HepG2 (cell line): ENCODE measurements around the gene VEGFB. TPM values are rescaled to one million over a fixed set of nuclear protein-coding genes. Genes with fewer than 3 reads are reported as not detected.

Experiments
- EP300 ChIP-seq, 3 experiments: sonication (generic) in 1 of 3; formaldehyde crosslinking in 1 of 3; IDR thresholded peaks; 2 replicates each; pipeline versions ENCODE4 v1.5.1 to v1.6.1; 2011 to 2020; ENCODE audit warnings: low read depth in 2 of 3, low read length in 2 of 3, borderline replicate concordance in 1 of 3, improper control_type of control experiment in 1 of 3, mild to moderate bottlenecking in 1 of 3, missing genetic modification reagents in 1 of 3, moderate library complexity in 1 of 3
- HDAC6 ChIP-seq: fragments of 200-600 bp; sonication (generic); IDR thresholded peaks from 2 replicates; pipeline ENCODE4 v1.7.0; 2017; ENCODE audit warnings: mild to moderate bottlenecking, antibody characterized with exemption, low read length, low read depth
- HES4 ChIP-seq: sonication (generic); formaldehyde crosslinking; IDR thresholded peaks from 2 replicates; pipeline ENCODE4 v1.9.0; 2021; ENCODE audit warnings: mild to moderate bottlenecking, missing genetic modification reagents, borderline replicate concordance
- ISL2 ChIP-seq: sonication (generic); formaldehyde crosslinking; IDR thresholded peaks from 2 replicates; pipeline ENCODE4 v1.5.0; 2020; ENCODE audit warnings: missing genetic modification reagents
- KDM1A ChIP-seq: IDR thresholded peaks from 2 replicates; pipeline ENCODE4 v1.6.1; 2016; ENCODE audit warnings: missing compliant biosample characterization
- MAFK ChIP-seq, 2 experiments: IDR thresholded peaks in 1 of 2; conservative IDR thresholded peaks in 1 of 2; 2 replicates each; pipeline ENCODE4 v1.6.1; 2011; ENCODE audit warnings: improper control_type of control experiment in 2 of 2, low read length in 2 of 2
- MTERF4 ChIP-seq: sonication (generic); formaldehyde crosslinking; IDR thresholded peaks from 2 replicates; pipeline ENCODE4 v1.8.0; 2023; ENCODE audit warnings: mild to moderate bottlenecking, missing genetic modification reagents
- ZNF225 ChIP-seq: sonication (generic); formaldehyde crosslinking; IDR thresholded peaks from 2 replicates; pipeline ENCODE4 v1.4.0; 2020; ENCODE audit warnings: mild to moderate bottlenecking, missing genetic modification reagents
- ZNF264 ChIP-seq: sonication (generic); formaldehyde crosslinking; IDR thresholded peaks from 2 replicates; pipeline ENCODE4 v1.4.0; 2020; ENCODE audit warnings: missing genetic modification reagents
- ZNF275 ChIP-seq: sonication (generic); formaldehyde crosslinking; IDR thresholded peaks from 2 replicates; pipeline ENCODE4 v1.8.0; 2022; ENCODE audit warnings: missing genetic modification reagents, mild to moderate bottlenecking, inconsistent platforms, borderline replicate concordance
- ZNF383 ChIP-seq: sonication (generic); formaldehyde crosslinking; IDR thresholded peaks from 2 replicates; pipeline ENCODE4 v1.4.0; 2020; ENCODE audit warnings: missing genetic modification reagents, mild to moderate bottlenecking, borderline replicate concordance
- polyA plus RNA-seq, 8 experiments: library from polyadenylated mRNA; depleted of rRNA in 3 of 8; stranded (reverse) in 7 of 8; unstranded in 1 of 8; fragments of >200 nt; fragmentation: Illumina TruSeq in 4 of 8; extraction: Trizol in 4 of 8; gene quantifications; 2 replicates each; pipeline versions ENCODE4 v1.2.1 to v1.2.3, GENCODE V29; 2011 to 2016; ENCODE audit warnings: low read depth in 4 of 8, missing spikeins in 1 of 8, mixed read lengths in 1 of 8; ENCODE audit not compliant: insufficient read depth in 1 of 8
- total RNA-seq, 5 experiments: library from RNA; depleted of rRNA; stranded (reverse); fragments of >200 nt; fragmentation: Illumina TruSeq; extraction: Trizol; gene quantifications; 2 replicates each; pipeline ENCODE4 v1.2.3, GENCODE V29; 2016; ENCODE audit warnings: low read depth in 1 of 5
- TF ChIP-seq, protein P1 (sequence below): sonication (generic); formaldehyde crosslinking; IDR thresholded peaks from 2 replicates; pipeline ENCODE4 v1.4.0; 2020; ENCODE audit warnings: mild to moderate bottlenecking, missing genetic modification reagents
- TF ChIP-seq, protein P2 (sequence below): sonication (generic); formaldehyde crosslinking; IDR thresholded peaks from 2 replicates; pipeline ENCODE4 v1.9.0; 2022; ENCODE audit warnings: missing genetic modification reagents, mild to moderate bottlenecking, borderline replicate concordance

The VEGFB gene
- total and polyA plus RNA-seq, 2 of the 13 experiments (the other 11 are each of a cell fraction or from before 2014, with no cell fraction given) = 9.0 to 11.3 TPM

DNA sequence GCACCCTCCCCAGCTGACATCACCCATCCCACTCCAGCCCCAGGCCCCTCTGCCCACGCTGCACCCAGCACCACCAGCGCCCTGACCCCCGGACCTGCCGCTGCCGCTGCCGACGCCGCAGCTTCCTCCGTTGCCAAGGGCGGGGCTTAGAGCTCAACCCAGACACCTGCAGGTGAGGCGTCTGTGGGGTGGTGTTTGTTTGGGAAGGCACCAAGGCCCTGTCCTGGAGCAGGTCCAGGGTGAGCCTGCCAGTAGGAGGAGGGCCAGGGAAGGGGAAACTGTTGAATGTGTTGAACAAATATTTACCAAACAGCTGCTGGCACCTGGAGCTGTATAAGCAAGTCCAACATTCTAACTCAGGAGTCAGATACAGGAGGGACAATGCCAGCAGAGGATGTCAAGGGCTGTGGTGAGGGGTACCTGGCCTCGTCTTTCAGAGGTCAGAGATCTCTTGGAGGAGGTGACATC is 3.1 kb downstream of the VEGFB start (continued):
- no peak for TF ChIP-seq MAFK (conservative IDR thresholded peaks at IDR 0.05 in 1 of 2, IDR thresholded peaks at IDR 0.05 in 1 of 2; ENCODE audit: low read length in 2 of 2)
- no peak for TF ChIP-seq ZNF275 (CRISPR knock-in tag)
- no peak for TF ChIP-seq HDAC6
- no peak for TF ChIP-seq HES4 (CRISPR knock-in tag)
- 0 out of 2 replicates have a peak, but pooled peaks have one; percentile 22 for TF ChIP-seq ISL2
- TF ChIP-seq ZNF383 (CRISPR knock-in tag) = no peak
- TF ChIP-seq, protein P1, sequence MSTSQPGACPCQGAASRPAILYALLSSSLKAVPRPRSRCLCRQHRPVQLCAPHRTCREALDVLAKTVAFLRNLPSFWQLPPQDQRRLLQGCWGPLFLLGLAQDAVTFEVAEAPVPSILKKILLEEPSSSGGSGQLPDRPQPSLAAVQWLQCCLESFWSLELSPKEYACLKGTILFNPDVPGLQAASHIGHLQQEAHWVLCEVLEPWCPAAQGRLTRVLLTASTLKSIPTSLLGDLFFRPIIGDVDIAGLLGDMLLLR (CRISPR knock-in tag) = no peak
- no peak for TF ChIP-seq KDM1A
- TF ChIP-seq MTERF4 = no peak
- no peak for TF ChIP-seq ZNF264 (CRISPR knock-in tag)
- 0 out of 4 replicates have a peak, but pooled peaks of 1 of the 2 experiments have one; percentile 10 for TF ChIP-seq EP300 (IDR thresholded peaks at IDR 0.05; ENCODE audit: low read depth in 2 of 2, low read length in 2 of 2)
- TF ChIP-seq EP300 (CRISPR knock-in tag; IDR thresholded peaks at IDR 0.05; ENCODE audit: borderline replicate concordance) = no peak
- no peak for TF ChIP-seq ZNF225 (CRISPR knock-in tag)
- TF ChIP-seq, protein P2, sequence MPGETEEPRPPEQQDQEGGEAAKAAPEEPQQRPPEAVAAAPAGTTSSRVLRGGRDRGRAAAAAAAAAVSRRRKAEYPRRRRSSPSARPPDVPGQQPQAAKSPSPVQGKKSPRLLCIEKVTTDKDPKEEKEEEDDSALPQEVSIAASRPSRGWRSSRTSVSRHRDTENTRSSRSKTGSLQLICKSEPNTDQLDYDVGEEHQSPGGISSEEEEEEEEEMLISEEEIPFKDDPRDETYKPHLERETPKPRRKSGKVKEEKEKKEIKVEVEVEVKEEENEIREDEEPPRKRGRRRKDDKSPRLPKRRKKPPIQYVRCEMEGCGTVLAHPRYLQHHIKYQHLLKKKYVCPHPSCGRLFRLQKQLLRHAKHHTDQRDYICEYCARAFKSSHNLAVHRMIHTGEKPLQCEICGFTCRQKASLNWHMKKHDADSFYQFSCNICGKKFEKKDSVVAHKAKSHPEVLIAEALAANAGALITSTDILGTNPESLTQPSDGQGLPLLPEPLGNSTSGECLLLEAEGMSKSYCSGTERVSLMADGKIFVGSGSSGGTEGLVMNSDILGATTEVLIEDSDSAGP (CRISPR knock-in tag) = peak; percentile 40; the same call in 1 of the 2 replicates
